Heart left ventricle (tissue), 13 donors: ENCODE data around the gene FMNL1.

Experiments
- POLR2A ChIP-seq, 2 donors: fragments of 450-650 bp; IDR thresholded peaks; one replicate each; pipeline ENCODE4 v1.6.1; 2017; ENCODE audit warnings: antibody characterized with exemption in 2 of 2, mild to moderate bottlenecking in 2 of 2, moderate library complexity in 2 of 2
- TF ChIP-seq, protein P1 (sequence below), 12 donors: fragments of 200-600 bp; sonication (generic) in 4 of 12; IDR thresholded peaks; one replicate each; pipeline versions ENCODE4 v1.5.0 to v1.8.0; 2018 to 2022; ENCODE audit warnings: antibody characterized with exemption in 12 of 12, mild to moderate bottlenecking in 5 of 12
- donor health status: ischemic (EF 13 %, LVEDD 7.1; RV severe dilation, severe dysfunction).
- donor health status: DM: no; HTN: yes; CAD: no.
- donor health status: DM: no; HTN: no; CAD: no.
- donor health status: ischemic (EF 25% LVEDD 6.9; RV normal size, moderate dysfunction).
- donor health status: ischemic (EF 25% LVEDD 5.7; RV mildly dilated, moderate dysfunction).
- donor health status: ischemic (EF 35%, LVEDD 5.7; RV mildly dilated, moderate dysfunction).
- donor health status: nonischemic (EF 11% LVEDD 7.7; RV severe dilation, severe dysfunction).
- donor health status: DM: yes; HTN: yes; CAD: no.
- donor health status: PGD.
- donor health status: ischemic (EF 29% LVEDD 5.4; RV normal size, mild dysfunction).
- donor health status: nonischemic (EF 23%, LVEDD 6.1; RV moderate dilation, normal function).

DNA sequence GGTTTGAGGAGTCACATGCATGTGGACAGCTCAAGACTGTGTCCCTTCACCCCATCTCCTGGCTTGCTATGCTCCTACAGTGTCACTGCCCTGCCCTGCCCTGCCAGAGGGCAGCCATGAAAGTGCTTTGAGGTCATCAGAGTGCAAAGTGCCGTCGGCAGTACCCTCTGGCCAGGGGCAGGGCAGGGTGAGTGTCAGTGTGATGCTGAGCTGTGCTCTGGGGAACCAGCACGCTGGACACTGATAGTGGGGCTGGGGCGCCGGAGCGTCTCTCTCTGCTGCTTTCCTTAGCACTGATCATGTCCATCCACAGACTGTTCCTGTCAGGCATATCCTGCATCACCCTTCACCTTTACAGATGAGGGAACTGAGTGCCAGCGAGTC is 41.8 kb downstream of the FMNL1 start:
- TF ChIP-seq, protein P1, sequence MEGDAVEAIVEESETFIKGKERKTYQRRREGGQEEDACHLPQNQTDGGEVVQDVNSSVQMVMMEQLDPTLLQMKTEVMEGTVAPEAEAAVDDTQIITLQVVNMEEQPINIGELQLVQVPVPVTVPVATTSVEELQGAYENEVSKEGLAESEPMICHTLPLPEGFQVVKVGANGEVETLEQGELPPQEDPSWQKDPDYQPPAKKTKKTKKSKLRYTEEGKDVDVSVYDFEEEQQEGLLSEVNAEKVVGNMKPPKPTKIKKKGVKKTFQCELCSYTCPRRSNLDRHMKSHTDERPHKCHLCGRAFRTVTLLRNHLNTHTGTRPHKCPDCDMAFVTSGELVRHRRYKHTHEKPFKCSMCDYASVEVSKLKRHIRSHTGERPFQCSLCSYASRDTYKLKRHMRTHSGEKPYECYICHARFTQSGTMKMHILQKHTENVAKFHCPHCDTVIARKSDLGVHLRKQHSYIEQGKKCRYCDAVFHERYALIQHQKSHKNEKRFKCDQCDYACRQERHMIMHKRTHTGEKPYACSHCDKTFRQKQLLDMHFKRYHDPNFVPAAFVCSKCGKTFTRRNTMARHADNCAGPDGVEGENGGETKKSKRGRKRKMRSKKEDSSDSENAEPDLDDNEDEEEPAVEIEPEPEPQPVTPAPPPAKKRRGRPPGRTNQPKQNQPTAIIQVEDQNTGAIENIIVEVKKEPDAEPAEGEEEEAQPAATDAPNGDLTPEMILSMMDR (IDR thresholded peaks at IDR 0.05), result no peak
- TF ChIP-seq POLR2A (IDR thresholded peaks at IDR 0.05), result no peak
